Measurements from ENCODE around the gene TMEM186.

DNA sequence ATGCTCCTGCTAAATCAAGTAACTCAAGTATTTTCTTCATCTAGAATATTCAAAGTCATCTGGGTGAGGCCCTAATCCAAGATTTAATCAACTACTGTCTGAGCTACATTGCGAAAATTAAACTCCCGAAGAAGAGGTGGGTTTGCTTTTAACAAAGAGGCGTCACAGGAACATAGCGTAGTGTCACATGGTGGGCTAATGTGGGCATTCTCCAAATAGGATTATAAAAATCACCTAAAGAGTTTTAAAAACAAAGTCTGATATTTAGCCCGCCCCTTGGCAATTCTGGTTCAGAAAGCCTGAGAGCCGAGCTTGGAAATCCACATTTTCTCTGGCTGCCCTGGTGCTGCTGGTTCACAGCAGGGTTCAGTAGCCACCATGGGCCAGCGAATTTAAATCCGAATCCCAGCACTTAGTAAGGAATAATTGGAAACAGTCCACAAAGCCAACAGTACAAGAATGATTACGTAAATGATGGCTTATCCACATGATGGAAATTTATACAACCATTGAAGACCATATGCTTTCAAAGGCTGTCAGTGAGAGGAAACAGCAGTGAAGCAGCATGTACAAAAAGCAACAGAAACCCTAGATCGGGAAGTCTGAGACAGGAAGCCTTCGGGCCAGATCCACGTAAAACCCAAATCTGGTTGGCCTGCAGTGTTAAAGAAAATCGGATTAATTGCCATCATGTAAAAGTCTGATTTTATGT is 9.0 kb upstream of the TMEM186 start:
- TF ChIP-seq, protein P1, sequence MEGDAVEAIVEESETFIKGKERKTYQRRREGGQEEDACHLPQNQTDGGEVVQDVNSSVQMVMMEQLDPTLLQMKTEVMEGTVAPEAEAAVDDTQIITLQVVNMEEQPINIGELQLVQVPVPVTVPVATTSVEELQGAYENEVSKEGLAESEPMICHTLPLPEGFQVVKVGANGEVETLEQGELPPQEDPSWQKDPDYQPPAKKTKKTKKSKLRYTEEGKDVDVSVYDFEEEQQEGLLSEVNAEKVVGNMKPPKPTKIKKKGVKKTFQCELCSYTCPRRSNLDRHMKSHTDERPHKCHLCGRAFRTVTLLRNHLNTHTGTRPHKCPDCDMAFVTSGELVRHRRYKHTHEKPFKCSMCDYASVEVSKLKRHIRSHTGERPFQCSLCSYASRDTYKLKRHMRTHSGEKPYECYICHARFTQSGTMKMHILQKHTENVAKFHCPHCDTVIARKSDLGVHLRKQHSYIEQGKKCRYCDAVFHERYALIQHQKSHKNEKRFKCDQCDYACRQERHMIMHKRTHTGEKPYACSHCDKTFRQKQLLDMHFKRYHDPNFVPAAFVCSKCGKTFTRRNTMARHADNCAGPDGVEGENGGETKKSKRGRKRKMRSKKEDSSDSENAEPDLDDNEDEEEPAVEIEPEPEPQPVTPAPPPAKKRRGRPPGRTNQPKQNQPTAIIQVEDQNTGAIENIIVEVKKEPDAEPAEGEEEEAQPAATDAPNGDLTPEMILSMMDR (conservative IDR thresholded peaks at IDR 0.05 in 1 of 2, IDR thresholded peaks at IDR 0.05 in 1 of 2; ENCODE audit: low read depth in 1 of 2, low read length in 2 of 2): no peak
- TF ChIP-seq EZH2 (IDR thresholded peaks at IDR 0.05; ENCODE audit: low read length, missing control alignments): no peak
